CD8-positive, alpha-beta memory T cell (primary cell): Measurements from ENCODE around the gene DGKI. TPM values are rescaled to one million over a fixed set of nuclear protein-coding genes. Genes with fewer than 3 reads are reported as not detected.

Source experiments
- CTCF ChIA-PET: fragments of 350-600 bp; sonication (Branson Sonifier 250); formaldehyde crosslinking; loops from one replicate; lab custom pipeline; 2021; ENCODE audit warnings: antibody characterized with exemption; lab: Charles Lee
- POLR2A ChIA-PET: fragments of 350-600 bp; sonication (Branson Sonifier 250); formaldehyde crosslinking; loops from one replicate; lab custom pipeline; 2021; ENCODE audit warnings: antibody characterized with exemption; lab: Charles Lee
- DNase-seq, 5 donors: peaks; one replicate each; pipeline versions ENCODE4 v3.0.0 to v3.0.0-alpha.2; 2020 to 2022; ENCODE audit warnings: mixed read lengths in 1 of 5
- H3K27ac ChIP-seq: one replicate; pipeline ENCODE4 v1.7.0; 2013; ENCODE audit warnings: low read depth, mild to moderate bottlenecking, low read length, moderate library complexity
- H3K27me3 ChIP-seq: 2 replicates; pipeline ENCODE4 v1.7.0; 2013; ENCODE audit warnings: low read length, mild to moderate bottlenecking; ENCODE audit not compliant: insufficient read depth, poor library complexity, severe bottlenecking
- H3K36me3 ChIP-seq: 2 replicates; pipeline ENCODE4 v1.7.0; 2013; ENCODE audit warnings: mild to moderate bottlenecking, low read length, moderate library complexity; ENCODE audit not compliant: insufficient read depth
- H3K4me1 ChIP-seq: 2 replicates; pipeline ENCODE4 v1.7.0; 2013; ENCODE audit warnings: mild to moderate bottlenecking, low read length, moderate library complexity; ENCODE audit not compliant: insufficient read depth
- H3K4me3 ChIP-seq: 2 replicates; pipeline ENCODE4 v1.7.0; 2013; ENCODE audit warnings: mild to moderate bottlenecking, low read length
- H3K9me3 ChIP-seq: 2 replicates; pipeline ENCODE4 v1.7.0; 2013; ENCODE audit warnings: mild to moderate bottlenecking, low read length
- H3K27ac Mint-ChIP-seq, 8 donors: one replicate each; pipeline ENCODE4 v1.8.0; 2020 to 2021; ENCODE audit warnings: mixed read lengths in 8 of 8, mild to moderate bottlenecking in 6 of 8, inconsistent platforms in 3 of 8, moderate library complexity in 3 of 8
- H3K27me3 Mint-ChIP-seq, 2 donors: one replicate each; pipeline ENCODE4 v1.8.0; 2020 to 2021; ENCODE audit warnings: mixed read lengths in 2 of 2, mild to moderate bottlenecking in 1 of 2, moderate library complexity in 1 of 2
- H3K36me3 Mint-ChIP-seq, 3 donors: one replicate each; pipeline ENCODE4 v1.8.0; 2020 to 2021; ENCODE audit warnings: mixed read lengths in 3 of 3, inconsistent platforms in 1 of 3, mild to moderate bottlenecking in 1 of 3
- H3K4me1 Mint-ChIP-seq, 3 donors: one replicate each; pipeline ENCODE4 v1.8.0; 2020 to 2021; ENCODE audit warnings: mixed read lengths in 3 of 3, inconsistent platforms in 1 of 3, mild to moderate bottlenecking in 1 of 3
- H3K4me3 Mint-ChIP-seq, 7 donors: one replicate each; pipeline ENCODE4 v1.8.0; 2020 to 2021; ENCODE audit warnings: mixed read lengths in 7 of 7, mild to moderate bottlenecking in 6 of 7, moderate library complexity in 4 of 7, inconsistent platforms in 2 of 7
- H3K9me3 Mint-ChIP-seq, 5 donors: one replicate each; pipeline ENCODE4 v1.8.0; 2020 to 2022; ENCODE audit warnings: mixed read lengths in 5 of 5, mild to moderate bottlenecking in 3 of 5, moderate library complexity in 2 of 5, inconsistent platforms in 1 of 5
- polyA plus RNA-seq: library from polyadenylated mRNA; unstranded; fragments of 300-500 nt; fragmentation: Illumina TruSeq; gene quantifications from one replicate; pipeline ENCODE4 v1.2.3, GENCODE V29; 2021
- total RNA-seq, 2 experiments: library from RNA; stranded (reverse); gene quantifications; one replicate each; pipeline ENCODE4 v1.2.3, GENCODE V29; 2021

DGKI gene
- total and polyA plus RNA-seq, 3 experiments from 2014 or later, result 1.3 to 1.4 TPM; not detected in 1

DNA sequence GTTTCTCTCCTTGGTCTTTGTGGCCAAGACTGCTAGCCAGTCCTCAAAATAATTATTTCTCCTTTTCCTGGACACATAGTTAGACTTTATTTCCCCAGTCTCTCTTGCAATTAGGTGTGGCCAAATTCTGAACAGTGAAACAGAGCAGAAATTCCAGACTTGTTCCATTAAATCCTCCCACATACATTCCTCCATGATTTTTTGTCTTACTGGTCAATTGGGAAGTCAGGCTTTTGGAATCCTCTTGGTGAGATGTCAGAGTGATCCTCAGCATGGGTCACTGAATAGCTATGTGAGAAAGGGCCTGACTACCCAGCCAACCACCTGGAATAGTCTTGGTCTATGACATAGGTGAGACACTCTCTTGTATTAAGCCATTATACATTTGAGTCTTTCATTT, 164.2 kb downstream of the DGKI start:
- Mint-ChIP-seq H3K4me3 (no peak overlapping the region), H3K27me3 (peaks cover 0 to 14% of the 10 kb centered on the region in 2 donors), H3K4me1 (no peaks in the 10 kb centered on the region), H3K36me3 (no peaks in the 10 kb centered on the region), H3K27ac (peak overlapping the region in 1 of 8 donors; percentile 65), H3K9me3 (no peaks in the 10 kb centered on the region)
- H3K4me3 ChIP-seq, result no peak overlapping the region
- no peaks in the 10 kb centered on the region for H3K36me3 ChIP-seq
- H3K9me3 ChIP-seq, result no peaks in the 10 kb centered on the region
- no peak for DNase-seq
- ChIA-PET CTCF (no interaction called here), POLR2A (no interaction called here)
- no peaks in the 10 kb centered on the region for H3K27me3 ChIP-seq
- no peaks in the 10 kb centered on the region for H3K4me1 ChIP-seq
- H3K27ac ChIP-seq, result no peak overlapping the region

DNA sequence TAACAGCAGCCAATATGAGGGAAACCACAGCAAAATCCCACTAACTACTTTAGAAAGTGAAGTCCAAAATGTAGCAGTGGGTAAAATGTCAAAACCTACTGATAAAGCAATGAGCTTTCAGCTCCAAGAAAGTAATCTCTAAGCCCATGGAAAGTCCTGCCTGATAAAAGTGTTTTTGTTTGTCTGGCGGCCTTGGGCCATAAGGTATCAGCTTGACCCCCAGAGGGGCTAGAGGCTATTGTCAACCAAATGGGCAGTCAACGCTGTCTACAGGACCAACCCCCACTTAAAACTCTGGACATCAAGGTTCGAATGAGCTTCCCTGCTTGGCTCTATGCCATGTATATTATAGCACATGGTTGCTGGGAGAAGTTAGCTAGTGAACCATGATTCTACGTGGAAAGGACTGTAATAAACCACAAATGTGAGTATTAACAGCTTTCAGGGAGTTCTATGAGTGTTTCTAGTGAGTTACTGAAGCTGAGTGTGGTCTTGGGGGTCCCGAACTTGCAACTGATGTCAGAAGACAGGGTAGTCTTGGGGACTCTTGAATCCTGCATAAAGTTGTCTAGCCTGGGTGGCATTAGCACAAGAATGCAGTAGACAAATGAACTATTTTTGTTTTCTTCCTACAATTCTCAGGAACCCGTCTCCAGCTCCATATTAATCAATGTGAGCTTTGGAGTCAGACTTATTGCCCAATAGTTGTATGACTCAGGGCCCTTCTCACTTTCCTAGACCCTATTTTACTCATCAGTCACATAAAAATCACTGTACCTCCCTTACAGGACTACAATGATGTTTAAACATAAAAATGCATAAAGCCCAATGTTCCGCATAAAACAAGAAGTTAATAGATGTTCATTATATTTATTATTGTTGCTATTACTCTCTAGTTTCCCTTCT, 164.9 kb downstream of the DGKI start:
- Histone ChIP-seq H3K4me1 (no peaks in the 10 kb centered on the region), H3K36me3 (no peaks in the 10 kb centered on the region), H3K27me3 (no peaks in the 10 kb centered on the region), H3K9me3 (no peaks in the 10 kb centered on the region), H3K27ac (no peak overlapping the region), H3K4me3 (no peak overlapping the region)
- Mint-ChIP-seq H3K27ac (no peak overlapping the region), H3K4me1 (no peaks in the 10 kb centered on the region), H3K27me3 (peaks cover 0 to 11% of the 10 kb centered on the region in 2 donors), H3K4me3 (no peak overlapping the region), H3K36me3 (no peaks in the 10 kb centered on the region), H3K9me3 (no peaks in the 10 kb centered on the region)
- ChIA-PET CTCF (no interaction called here), POLR2A (no interaction called here)
- no peak for DNase-seq

DNA sequence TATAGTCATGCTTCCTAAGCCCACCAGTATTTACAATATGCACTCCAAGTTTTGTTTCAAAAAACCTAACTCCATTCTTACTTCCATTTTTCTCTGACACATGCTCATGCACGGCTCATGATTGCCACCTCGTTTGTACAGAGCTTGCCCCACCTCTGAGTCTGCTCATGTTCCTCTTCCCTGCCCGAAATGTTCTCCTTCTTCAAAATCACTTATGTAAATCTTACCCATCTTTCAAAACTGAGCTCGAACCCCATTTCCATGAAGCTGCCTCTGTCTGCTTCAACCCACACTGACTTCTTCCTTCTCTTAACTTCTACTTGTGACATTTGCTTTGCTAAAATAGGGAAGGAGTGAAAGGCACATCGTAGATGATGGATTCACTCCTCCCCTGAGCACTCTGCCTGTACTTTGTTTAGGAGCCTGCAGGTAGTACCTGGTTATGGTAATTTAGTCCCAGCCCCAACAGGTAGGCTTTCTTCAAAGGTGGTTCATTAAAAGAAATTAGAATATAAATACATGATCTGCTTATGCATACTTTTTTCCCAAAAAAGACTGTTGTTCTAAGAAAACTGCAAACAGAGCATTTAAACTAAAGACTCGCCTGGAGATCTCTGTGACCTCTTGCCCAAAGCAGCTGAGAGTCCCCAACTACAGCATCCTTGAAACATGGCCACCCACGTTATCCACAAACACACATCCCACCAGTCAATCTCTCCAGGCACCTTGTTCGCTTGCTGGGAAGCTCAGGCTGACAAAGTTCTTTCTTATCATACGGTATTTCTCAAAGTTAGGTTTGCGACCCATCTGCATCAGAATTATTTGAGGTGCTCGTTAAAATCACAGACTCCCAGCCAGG, 172.0 kb downstream of the DGKI start:
- Mint-ChIP-seq H3K4me3 (no peak overlapping the region), H3K36me3 (no peaks in the 10 kb centered on the region), H3K4me1 (peaks cover 0 to 3% (median 0%) of the 10 kb centered on the region in 3 donors), H3K27me3 (peaks cover 3 to 8% of the 10 kb centered on the region in 2 donors), H3K9me3 (no peaks in the 10 kb centered on the region), H3K27ac (no peak overlapping the region)
- Histone ChIP-seq H3K4me1 (no peaks in the 10 kb centered on the region), H3K36me3 (no peaks in the 10 kb centered on the region), H3K4me3 (no peak overlapping the region), H3K27me3 (no peaks in the 10 kb centered on the region), H3K9me3 (no peaks in the 10 kb centered on the region), H3K27ac (no peak overlapping the region)
- POLR2A ChIA-PET, result no interaction called here
- CTCF ChIA-PET, result no interaction called here
- no peak for DNase-seq

DNA sequence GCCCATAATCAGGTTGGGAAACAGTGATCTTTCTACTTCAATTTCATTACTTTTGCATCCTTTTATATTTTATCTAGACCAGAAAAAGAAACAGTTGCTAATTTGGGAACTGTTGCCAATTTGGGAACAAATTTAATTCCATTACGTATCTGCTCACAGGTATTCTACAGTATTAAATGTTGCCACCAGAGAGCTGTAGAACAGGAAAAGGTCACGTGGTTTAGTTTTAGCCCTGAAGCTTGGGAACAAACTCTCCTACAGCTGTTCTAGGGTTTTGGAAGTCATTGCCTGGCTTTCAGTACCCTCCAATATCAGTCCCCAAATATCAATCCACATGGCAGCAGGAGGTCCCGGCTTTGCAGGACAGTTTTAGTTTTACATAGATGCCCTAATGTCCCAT, 172.7 kb downstream of the DGKI start:
- no peak for DNase-seq
- no peaks in the 10 kb centered on the region for H3K36me3 Mint-ChIP-seq
- Histone ChIP-seq H3K27ac (no peak overlapping the region), H3K9me3 (no peaks in the 10 kb centered on the region), H3K27me3 (no peaks in the 10 kb centered on the region), H3K36me3 (no peaks in the 10 kb centered on the region), H3K4me3 (no peak overlapping the region), H3K4me1 (no peaks in the 10 kb centered on the region)
- H3K27me3 Mint-ChIP-seq, result peaks cover 3 to 8% of the 10 kb centered on the region in 2 donors
- no peak overlapping the region for H3K4me3 Mint-ChIP-seq
- H3K4me1 Mint-ChIP-seq, result peaks cover 0 to 3% (median 0%) of the 10 kb centered on the region in 3 donors
- POLR2A ChIA-PET, result no interaction called here
- H3K27ac Mint-ChIP-seq, result peak overlapping the region in 1 of 8 donors; percentile 14
- no peaks in the 10 kb centered on the region for H3K9me3 Mint-ChIP-seq
- CTCF ChIA-PET, result no interaction called here

DNA sequence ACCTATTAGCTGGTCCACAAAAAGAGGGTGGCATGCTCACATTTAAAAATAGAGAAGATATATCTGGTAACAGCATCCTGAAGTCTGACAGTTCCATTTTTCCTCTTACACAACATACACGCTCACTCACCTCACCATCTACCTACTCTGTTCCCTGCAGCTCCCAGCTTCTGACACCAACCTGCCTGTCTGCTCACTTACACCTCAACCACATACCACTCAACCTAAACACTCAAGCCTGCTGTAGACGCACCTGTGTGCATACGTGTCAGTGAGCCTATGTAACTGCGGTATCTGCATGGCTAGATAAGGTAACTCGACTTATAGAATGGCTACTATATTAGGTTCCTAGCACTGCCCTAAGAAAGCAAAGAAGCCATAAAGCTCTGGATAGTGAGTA, 174.9 kb downstream of the DGKI start:
- H3K4me3 Mint-ChIP-seq, result no peak overlapping the region
- Histone ChIP-seq H3K4me3 (no peak overlapping the region), H3K36me3 (no peaks in the 10 kb centered on the region), H3K27ac (no peak overlapping the region), H3K9me3 (no peaks in the 10 kb centered on the region), H3K4me1 (no peaks in the 10 kb centered on the region), H3K27me3 (no peaks in the 10 kb centered on the region)
- CTCF ChIA-PET, result no interaction called here
- H3K36me3 Mint-ChIP-seq, result no peaks in the 10 kb centered on the region
- H3K27ac Mint-ChIP-seq, result no peak overlapping the region
- peaks cover 3 to 5% of the 10 kb centered on the region in 2 donors for H3K27me3 Mint-ChIP-seq
- H3K4me1 Mint-ChIP-seq, result peaks cover 0 to 3% (median 0%) of the 10 kb centered on the region in 3 donors
- no peaks in the 10 kb centered on the region for H3K9me3 Mint-ChIP-seq
- POLR2A ChIA-PET, result no interaction called here
- no peak for DNase-seq

DNA sequence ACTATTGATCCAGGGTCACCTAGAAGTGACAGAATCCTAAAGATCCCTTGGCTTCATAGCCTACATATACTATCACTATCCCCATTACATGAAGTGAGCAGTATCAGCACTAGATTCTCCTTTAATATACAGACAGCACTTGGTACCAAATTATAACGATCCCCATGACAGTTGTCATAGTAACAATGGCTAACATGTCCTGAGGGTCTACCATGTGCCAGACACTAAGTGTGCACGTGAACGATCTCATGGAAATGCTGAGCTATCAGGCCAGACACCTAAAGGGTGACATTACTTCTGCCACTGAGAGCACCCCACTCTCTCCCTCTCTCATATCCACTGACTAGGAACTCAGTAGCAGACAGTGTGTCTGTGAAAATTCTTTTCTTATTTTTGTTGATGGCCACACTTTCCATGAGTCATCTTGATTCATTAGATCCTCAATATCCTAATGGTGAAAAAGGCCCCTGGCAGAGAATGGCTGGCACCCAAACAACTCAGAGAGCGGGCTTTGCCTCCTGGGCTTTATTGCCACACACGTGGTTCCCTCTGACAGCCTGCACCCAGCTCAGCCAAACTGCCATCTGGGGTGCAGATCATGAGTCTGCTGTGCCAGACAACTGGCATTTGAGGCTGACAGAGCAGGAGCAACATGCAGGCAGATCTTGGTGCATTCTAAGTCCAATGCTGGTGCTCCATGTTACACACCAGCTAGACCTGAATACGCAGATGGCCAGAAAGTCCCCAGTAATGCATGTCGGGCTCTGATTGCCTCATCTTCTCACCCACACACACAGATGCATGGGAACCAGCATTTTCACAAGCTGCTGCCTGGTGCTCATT, 176.3 kb downstream of the DGKI start:
- H3K4me3 ChIP-seq, result no peak overlapping the region
- Mint-ChIP-seq H3K4me1 (peaks cover 0 to 3% (median 0%) of the 10 kb centered on the region in 3 donors), H3K27ac (no peak overlapping the region), H3K4me3 (no peak overlapping the region), H3K36me3 (no peaks in the 10 kb centered on the region), H3K27me3 (peaks cover 5 to 8% of the 10 kb centered on the region in 2 donors), H3K9me3 (no peaks in the 10 kb centered on the region)
- ChIA-PET CTCF (interaction anchor here (0.8 kb wide), 1 partner anchor 13 kb away, joined by 3 read pairs; no protein-coding TSS in a partner anchor), POLR2A (no interaction called here)
- no peak for DNase-seq
- no peaks in the 10 kb centered on the region for H3K9me3 ChIP-seq
- no peaks in the 10 kb centered on the region for H3K27me3 ChIP-seq
- no peaks in the 10 kb centered on the region for H3K36me3 ChIP-seq
- H3K27ac ChIP-seq, result no peak overlapping the region
- H3K4me1 ChIP-seq, result no peaks in the 10 kb centered on the region

DNA sequence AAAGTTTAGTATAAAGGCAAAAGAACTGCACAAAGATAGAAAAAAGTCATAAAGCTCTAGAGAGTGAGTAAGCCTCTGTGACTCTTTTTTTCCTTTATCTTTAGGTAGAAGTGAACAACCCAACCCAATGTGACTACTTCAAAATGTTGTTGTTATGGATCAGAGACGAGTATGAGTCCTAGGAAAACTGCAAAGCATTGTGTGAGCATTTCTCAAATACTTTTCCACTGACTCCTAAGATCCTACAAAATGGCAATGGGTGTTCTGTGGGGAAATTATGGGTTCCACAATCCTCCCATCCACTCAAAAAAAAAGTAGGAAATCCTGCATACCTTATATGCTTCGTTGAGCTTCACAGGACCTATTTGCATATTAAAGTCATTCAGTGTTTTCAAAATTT, 177.1 kb downstream of the DGKI start:
- ChIA-PET POLR2A (no interaction called here), CTCF (interaction anchor here (2.2 kb wide), 1 partner anchor 13 kb away, joined by 5 read pairs; no protein-coding TSS in a partner anchor)
- peaks cover 0 to 3% (median 0%) of the 10 kb centered on the region in 3 donors for H3K4me1 Mint-ChIP-seq
- no peaks in the 10 kb centered on the region for H3K36me3 Mint-ChIP-seq
- Histone ChIP-seq H3K27ac (no peak overlapping the region), H3K4me1 (no peaks in the 10 kb centered on the region), H3K9me3 (no peaks in the 10 kb centered on the region), H3K36me3 (no peaks in the 10 kb centered on the region), H3K27me3 (no peaks in the 10 kb centered on the region), H3K4me3 (no peak overlapping the region)
- H3K27me3 Mint-ChIP-seq, result peaks cover 5 to 7% of the 10 kb centered on the region in 2 donors
- no peak overlapping the region for H3K4me3 Mint-ChIP-seq
- no peak overlapping the region for H3K27ac Mint-ChIP-seq
- no peak for DNase-seq
- no peaks in the 10 kb centered on the region for H3K9me3 Mint-ChIP-seq
